AG10803 (cell line): ENCODE results near the gene MAML3.

Source experiments
- DNase-seq: peaks from one replicate; pipeline ENCODE4 v3.0.0; 2010; ENCODE audit warnings: low read depth
- H3K4me3 ChIP-seq: 2 replicates; pipeline ENCODE4 v1.5.1; 2011; ENCODE audit warnings: mild to moderate bottlenecking, low read length, control low read depth
- CTCF ChIP-seq: conservative IDR thresholded peaks from 2 replicates; pipeline ENCODE4 v1.5.1; 2011; ENCODE audit warnings: mild to moderate bottlenecking, low read length, control low read depth, inconsistent platforms

The MAML3 gene

DNA sequence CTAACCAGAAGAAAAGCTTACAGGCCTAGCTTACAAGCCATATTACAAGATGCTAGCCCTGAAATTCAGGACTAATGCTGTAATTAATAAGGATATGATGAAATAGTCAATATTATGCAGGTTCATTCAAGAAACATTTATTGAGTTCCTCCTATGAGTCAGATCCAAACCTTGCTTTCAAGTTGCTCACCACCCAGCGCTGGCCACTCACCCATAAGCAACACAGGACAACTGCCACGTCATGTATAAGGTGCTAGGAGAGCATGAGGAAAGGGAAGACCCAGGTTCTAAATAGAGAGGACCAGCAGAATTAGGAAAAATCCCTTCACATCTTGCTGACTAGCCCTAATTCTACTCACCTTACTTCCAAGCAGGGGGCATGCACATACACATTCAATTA is 23.3 kb downstream of the MAML3 start:
- H3K4me3 ChIP-seq, result no peak overlapping the region
- TF ChIP-seq CTCF, result no peak
- DNase-seq, result peak; percentile 58

DNA sequence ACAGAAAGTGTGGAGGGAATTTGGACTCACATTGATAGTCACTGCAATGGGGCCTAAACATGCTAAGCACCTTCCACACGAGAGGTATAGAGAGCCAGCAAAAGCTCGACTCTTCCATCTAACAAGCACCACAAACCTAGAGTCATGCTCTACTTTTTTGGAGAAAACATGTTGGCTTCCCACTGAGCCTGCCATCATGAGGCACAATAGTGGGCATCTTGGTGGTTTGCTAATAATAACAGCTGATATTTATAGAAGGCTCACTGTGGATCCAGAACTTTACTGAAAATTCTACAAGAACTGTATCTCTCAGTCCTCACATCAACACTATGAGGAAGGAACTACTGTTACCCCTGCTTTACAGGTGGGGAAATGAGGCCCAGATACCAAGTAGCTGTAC is 26.6 kb downstream of the MAML3 start:
- H3K4me3 ChIP-seq, result no peak overlapping the region
- DNase-seq, result no peak
- no peak for TF ChIP-seq CTCF

DNA sequence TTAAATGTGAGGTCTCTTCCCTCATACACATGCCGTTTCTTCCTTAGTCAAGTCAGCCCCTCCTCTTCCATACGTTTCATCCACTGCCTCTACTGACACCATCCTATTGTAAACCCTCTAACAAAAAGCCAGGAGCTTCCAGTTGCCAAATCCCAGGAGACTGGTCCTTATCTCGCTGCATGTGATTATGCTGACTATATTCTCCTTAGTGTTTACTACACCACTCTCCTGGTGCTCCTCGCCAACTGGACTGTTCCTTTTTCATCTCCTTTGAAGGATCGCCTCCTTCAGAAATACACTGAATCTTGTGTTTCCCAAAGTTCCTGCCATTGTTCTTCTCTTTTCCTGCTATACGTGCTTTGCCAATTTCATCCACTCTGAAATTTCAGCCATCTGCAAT is 27.7 kb downstream of the MAML3 start:
- DNase-seq, result no peak
- TF ChIP-seq CTCF, result no peak

DNA sequence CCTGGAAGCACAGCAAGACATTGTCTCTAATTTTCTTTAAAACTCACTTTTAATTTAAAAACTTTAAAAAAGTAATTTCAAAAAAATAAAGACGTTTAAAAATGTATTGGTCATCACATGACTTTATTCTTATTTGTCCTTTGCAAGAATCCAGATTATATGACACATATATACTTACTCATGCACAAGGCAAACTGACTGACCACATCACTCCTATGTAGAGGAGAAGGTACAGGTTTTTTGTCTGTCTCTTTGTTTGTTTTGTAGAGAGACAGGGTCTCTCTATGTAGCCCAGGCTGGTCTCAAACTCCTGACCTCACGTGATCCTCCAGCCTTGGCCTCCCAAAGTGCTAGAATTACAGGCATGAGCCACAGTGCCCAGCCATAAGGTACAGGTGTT is 28.6 kb downstream of the MAML3 start:
- H3K4me3 ChIP-seq, result no peak overlapping the region
- no peak for DNase-seq
- no peak for TF ChIP-seq CTCF

More for the DNA sequence above, 27.7 kb downstream of the MAML3 start:
- no peak overlapping the region for H3K4me3 ChIP-seq

DNA sequence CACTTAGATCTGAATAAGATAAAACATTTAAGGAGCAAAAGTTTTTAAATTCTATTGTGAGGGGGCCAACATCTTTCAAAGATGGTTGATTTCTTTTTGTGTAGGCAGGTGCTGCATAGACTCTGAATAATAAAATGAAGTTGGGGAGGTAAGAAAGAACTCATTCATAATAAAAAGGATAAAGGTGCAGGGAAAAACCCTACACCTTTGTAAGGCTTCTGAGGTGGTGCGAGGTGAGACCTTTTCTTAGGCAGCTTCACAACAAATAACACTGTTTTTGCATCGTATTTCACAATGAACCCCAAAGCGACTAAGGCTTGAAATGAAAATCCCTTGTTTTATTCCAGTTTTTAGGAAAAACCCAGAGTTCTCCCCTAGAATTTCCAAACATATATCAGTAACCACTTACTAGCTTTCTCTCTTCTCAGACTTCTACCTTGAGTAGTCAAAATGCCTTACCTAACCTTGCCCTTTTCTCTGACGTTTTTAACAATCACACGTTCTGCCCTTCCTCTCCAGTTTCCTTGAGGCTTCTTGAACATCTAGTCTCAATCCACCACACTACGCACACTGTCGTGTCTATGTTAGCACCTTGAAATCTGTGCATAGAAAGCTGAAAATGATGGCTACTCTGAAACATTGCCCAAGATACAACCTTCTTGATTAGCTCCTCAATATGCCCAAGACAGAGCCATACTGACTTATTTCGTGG is 30.2 kb downstream of the MAML3 start:
- no peak for TF ChIP-seq CTCF
- no peak overlapping the region for H3K4me3 ChIP-seq
- DNase-seq, result no peak

GRCh38 chr4:140122891-140123290 is 31.1 kb downstream of the MAML3 start:
- TF ChIP-seq CTCF, result no peak
- no peak for DNase-seq
- H3K4me3 ChIP-seq, result no peak overlapping the region

GRCh38 chr4:140121646-140122045 is 32.3 kb downstream of the MAML3 start:
- no peak overlapping the region for H3K4me3 ChIP-seq
- no peak for TF ChIP-seq CTCF
- no peak for DNase-seq
